Measurements from ENCODE around the gene TCHP.

DNA sequence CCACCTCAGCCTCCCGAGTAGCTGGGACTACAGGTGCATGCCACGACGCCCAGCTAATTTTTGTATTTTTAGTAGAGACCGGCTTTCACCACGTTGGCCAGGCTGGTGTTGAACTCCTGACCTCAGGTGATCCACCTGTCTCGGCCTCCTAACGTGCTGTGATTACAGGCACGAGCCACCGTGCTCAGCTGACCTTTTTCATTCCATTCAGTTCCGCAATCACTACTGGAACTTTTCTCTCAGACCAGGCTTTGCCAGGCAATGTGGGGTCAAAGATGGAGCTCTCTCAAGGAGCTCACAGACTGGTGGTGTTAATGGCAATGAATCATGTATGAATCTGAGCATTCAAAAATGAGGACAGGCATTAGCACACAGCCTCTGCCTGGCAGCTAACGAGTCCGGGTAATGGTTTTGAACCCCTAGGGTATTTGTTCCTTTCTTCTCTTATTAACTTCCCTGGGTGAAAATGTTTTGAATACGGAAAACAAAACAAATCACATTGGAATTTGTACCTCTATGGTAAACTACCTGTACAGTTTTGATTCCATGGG is 9.4 kb upstream of the TCHP start:
- TF ChIP-seq CTCF (IDR thresholded peaks at IDR 0.05; ENCODE audit: low read depth, low read length) (no peak), EZH2phosphoT487 (IDR thresholded peaks at IDR 0.05; ENCODE audit: low read depth) (no peak)
